T-cell (primary cell): ENCODE measurements around the gene OPN1LW. TPM values are rescaled to one million over a fixed set of nuclear protein-coding genes. Genes with fewer than 3 reads are reported as not detected.
A peak's percentile ranks its signal among the peaks of the same experiment; 100 is the strongest.
"Not testable (repeated sequence)": the region's sequence is repeated elsewhere in the genome, so short reads cannot be mapped to it uniquely, and the experiment has no call there.

ENCODE experiments used
- ATAC-seq, 4 experiments: fragments of 200-7000 bp in 3 of 4; fragments of 150-1000 bp in 1 of 4; cut with Tn5 transposase; replicated peaks in 1 of 4; 1 replicate in 3 of 4; 2 replicates in 1 of 4; pipeline ENCODE4 v1.10.0; 2021; ENCODE audit warnings: moderate library complexity in 3 of 4, mild to moderate bottlenecking in 2 of 4, moderate number of reproducible peaks in 1 of 4
- CTCF ChIA-PET, 2 donors: fragments of 300-600 bp; sonication (Branson Sonifier 250); formaldehyde crosslinking; loops; one replicate each; lab custom pipeline; 2022; ENCODE audit warnings: antibody characterized with exemption in 2 of 2; lab: Charles Lee
- POLR2A ChIA-PET, 2 donors: fragments of 300-600 bp; sonication (Branson Sonifier 250); formaldehyde crosslinking; loops; one replicate each; lab custom pipeline; 2022; ENCODE audit warnings: antibody characterized with exemption in 2 of 2; lab: Charles Lee
- DNase-seq, 35 experiments: peaks; one replicate each; pipeline versions ENCODE4 v3.0.0 to v3.0.0-alpha.2; 2013 to 2023
- H3K27ac ChIP-seq: one replicate; pipeline ENCODE4 v1.5.1; 2013; ENCODE audit warnings: low read length
- H3K27me3 ChIP-seq, 2 experiments: replicated peaks in 1 of 2; 1 replicate in 1 of 2; 2 replicates in 1 of 2; pipeline versions ENCODE4 v1.6.1 to v1.7.0; 2013; ENCODE audit warnings: low read length in 1 of 2, mixed read lengths in 1 of 2; ENCODE audit not compliant: control insufficient read depth in 2 of 2, insufficient read depth in 2 of 2; ENCODE audit errors: extremely low read depth in 1 of 2
- H3K36me3 ChIP-seq, 2 donors: 1 replicate in 1 of 2; 2 replicates in 1 of 2; pipeline versions ENCODE4 v1.6.1 to v1.7.0; 2013; ENCODE audit warnings: low read length in 1 of 2; ENCODE audit not compliant: control insufficient read depth in 2 of 2, insufficient read depth in 1 of 2; ENCODE audit errors: extremely low read depth in 1 of 2
- H3K4me1 ChIP-seq, 2 experiments: 1 replicate in 1 of 2; 2 replicates in 1 of 2; pipeline versions ENCODE4 v1.6.1 to v1.7.0; 2013; ENCODE audit warnings: low read length in 2 of 2, mixed read lengths in 1 of 2; ENCODE audit not compliant: insufficient read depth in 2 of 2, control insufficient read depth in 1 of 2; ENCODE audit errors: extremely low read depth in 1 of 2
- H3K4me3 ChIP-seq, 2 donors: 1 replicate in 1 of 2; 2 replicates in 1 of 2; pipeline versions ENCODE4 v1.5.1 to v1.7.0; 2013; ENCODE audit warnings: mild to moderate bottlenecking in 2 of 2, low read length in 1 of 2, moderate library complexity in 1 of 2; ENCODE audit not compliant: control insufficient read depth in 1 of 2; ENCODE audit errors: extremely low read depth in 1 of 2
- H3K9me3 ChIP-seq: 2 replicates; pipeline ENCODE4 v1.7.0; 2013
- H3K27ac Mint-ChIP-seq, 2 donors: one replicate each; pipeline ENCODE4 v1.8.0; 2020 to 2021; ENCODE audit warnings: mild to moderate bottlenecking in 2 of 2, mixed read lengths in 2 of 2
- H3K27me3 Mint-ChIP-seq, 2 donors: one replicate each; pipeline ENCODE4 v1.8.0; 2021 to 2022; ENCODE audit warnings: mixed read lengths in 2 of 2
- H3K36me3 Mint-ChIP-seq: one replicate; pipeline ENCODE4 v1.8.0; 2021; ENCODE audit warnings: mixed read lengths
- H3K4me1 Mint-ChIP-seq, 3 donors: one replicate each; pipeline ENCODE4 v1.8.0; 2020 to 2022; ENCODE audit warnings: mixed read lengths in 3 of 3, mild to moderate bottlenecking in 1 of 3
- H3K4me3 Mint-ChIP-seq, 3 donors: one replicate each; pipeline ENCODE4 v1.8.0; 2020 to 2022; ENCODE audit warnings: mild to moderate bottlenecking in 3 of 3, mixed read lengths in 3 of 3, moderate library complexity in 3 of 3
- H3K9me3 Mint-ChIP-seq, 3 donors: one replicate each; pipeline ENCODE4 v1.8.0; 2020 to 2022; ENCODE audit warnings: mixed read lengths in 3 of 3
- WGBS: methylation state at CpG from one replicate; pipeline ENCODE4 v1.1.5; 2013; ENCODE audit warnings: missing lambda C conversion rate; ENCODE audit not compliant: insufficient coverage; 5-methylcytosine and 5-hydroxymethylcytosine counted together
- total RNA-seq, 35 experiments: library from RNA in 6 of 35; stranded (reverse) in 6 of 35; fragments of 120-200 nt in 1 of 35; gene quantifications; one replicate each; pipeline versions ENCODE4 v1.2.1 to v1.2.4 and lab custom pipeline; 2013 to 2026

The OPN1LW gene
- total RNA-seq, 5 donors from 2014 or later (not counting 1 experiment from before 2014, with no cell fraction given): not detected

DNA sequence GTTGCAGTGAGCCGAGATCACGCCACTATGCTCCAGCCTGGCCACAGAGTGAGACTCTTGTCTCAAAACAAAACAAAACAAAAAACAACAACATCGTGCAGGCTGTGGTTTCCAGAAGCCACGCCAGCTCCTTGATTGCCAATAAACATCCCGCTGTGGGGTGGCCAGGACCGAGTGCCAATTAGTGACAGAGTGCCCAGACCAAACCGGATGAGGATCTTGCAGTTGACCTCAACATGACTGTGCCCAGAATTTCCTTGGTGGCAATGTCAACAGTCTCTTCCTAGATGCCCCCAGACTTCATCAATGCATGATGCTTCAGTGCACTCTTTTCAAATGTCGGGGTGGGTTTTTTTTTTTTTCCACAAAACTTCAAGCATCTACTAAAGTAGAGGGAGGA is 39.8 kb downstream of the OPN1LW start:
- H3K4me3 Mint-ChIP-seq, H3K27ac Mint-ChIP-seq, H3K36me3 Mint-ChIP-seq, ATAC-seq, H3K27ac ChIP-seq, POLR2A ChIA-PET, H3K27me3 ChIP-seq, H3K27me3 Mint-ChIP-seq, DNase-seq, H3K4me1 Mint-ChIP-seq, CTCF ChIA-PET, H3K4me1 ChIP-seq, H3K9me3 ChIP-seq, H3K9me3 Mint-ChIP-seq, H3K4me3 ChIP-seq, H3K36me3 ChIP-seq: not testable (repeated sequence)
- WGBS: no CpG with 5 or more reads among the region's 8 CpGs

DNA sequence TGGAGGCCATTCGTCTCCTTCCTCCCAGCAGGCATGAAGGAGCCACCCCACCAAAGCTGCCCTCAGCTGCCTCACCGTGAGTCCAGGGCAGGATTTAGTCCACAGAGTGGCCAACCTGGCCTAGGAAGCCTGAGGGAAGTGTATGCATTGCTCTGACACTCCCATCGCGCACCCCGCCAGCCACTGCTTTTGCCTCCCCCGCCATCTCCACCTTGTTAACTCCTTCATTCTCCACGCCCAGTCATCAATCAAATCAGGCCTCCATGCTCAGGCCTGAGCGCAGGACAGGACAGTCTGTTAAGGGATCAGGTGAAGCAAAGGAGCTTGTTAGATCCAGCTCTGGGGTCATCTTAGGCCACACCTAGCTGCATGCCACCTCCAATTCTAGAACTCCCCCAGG is 48.8 kb downstream of the OPN1LW start:
- CTCF ChIA-PET, H3K9me3 Mint-ChIP-seq, H3K9me3 ChIP-seq, H3K27me3 ChIP-seq, H3K36me3 Mint-ChIP-seq, H3K36me3 ChIP-seq, DNase-seq, H3K4me1 ChIP-seq, POLR2A ChIA-PET, H3K27ac Mint-ChIP-seq, H3K4me3 ChIP-seq, H3K27me3 Mint-ChIP-seq, H3K27ac ChIP-seq, H3K4me1 Mint-ChIP-seq, H3K4me3 Mint-ChIP-seq, ATAC-seq: not testable (repeated sequence)
- WGBS: no CpG with 5 or more reads among the region's 8 CpGs

DNA sequence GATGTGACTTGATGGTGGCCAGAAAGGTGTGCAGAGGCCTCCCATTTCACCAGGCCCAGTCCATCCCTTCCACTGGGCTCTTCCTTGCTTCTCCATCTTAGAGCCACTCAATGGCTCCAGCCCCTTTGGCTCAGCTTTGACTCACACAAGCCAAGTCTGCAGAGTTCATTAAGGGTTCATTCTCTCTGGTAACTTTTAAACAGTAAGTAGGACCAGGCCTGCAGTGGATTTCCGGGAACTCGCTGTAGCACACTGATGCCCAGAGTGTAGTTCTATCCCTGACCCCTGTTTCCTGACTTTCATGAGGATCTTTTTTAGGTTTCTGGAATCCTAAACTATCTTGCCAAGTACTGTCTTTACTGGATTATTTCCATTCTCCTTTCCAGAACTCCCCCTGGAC is 50.3 kb downstream of the OPN1LW start:
- H3K4me1 Mint-ChIP-seq, H3K9me3 ChIP-seq, H3K27me3 Mint-ChIP-seq, H3K4me3 Mint-ChIP-seq, CTCF ChIA-PET, H3K36me3 Mint-ChIP-seq, POLR2A ChIA-PET, H3K4me1 ChIP-seq, DNase-seq, H3K27ac Mint-ChIP-seq, H3K27me3 ChIP-seq, H3K36me3 ChIP-seq, H3K4me3 ChIP-seq, H3K27ac ChIP-seq, H3K9me3 Mint-ChIP-seq, ATAC-seq: not testable (repeated sequence)
- WGBS: no CpG with 5 or more reads among the region's 2 CpGs

DNA sequence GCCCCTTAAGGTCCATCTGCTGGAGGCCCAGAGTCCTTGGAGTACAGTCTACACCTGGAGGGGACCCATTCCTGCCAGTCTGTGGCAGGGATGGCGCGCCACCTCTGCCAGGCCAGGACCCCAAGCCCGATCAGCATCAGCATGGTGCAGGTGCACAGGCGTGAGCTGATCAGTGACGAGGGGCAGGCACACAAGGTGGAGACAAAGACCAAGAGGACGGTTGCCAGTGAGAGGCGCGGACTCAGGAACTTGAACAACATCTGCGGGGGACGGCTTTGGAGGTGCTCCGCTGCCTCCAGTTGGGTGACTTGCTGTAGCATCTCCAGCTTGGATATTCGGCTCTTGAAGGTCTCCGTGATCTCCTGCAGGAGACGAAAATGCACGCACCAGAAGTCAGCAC is 52.4 kb downstream of the OPN1LW start:
- POLR2A ChIA-PET, H3K27ac Mint-ChIP-seq, H3K27me3 Mint-ChIP-seq, H3K4me1 ChIP-seq, H3K9me3 ChIP-seq, CTCF ChIA-PET, H3K36me3 Mint-ChIP-seq, H3K4me3 Mint-ChIP-seq, DNase-seq, H3K4me3 ChIP-seq, H3K27ac ChIP-seq, H3K36me3 ChIP-seq, H3K4me1 Mint-ChIP-seq, H3K27me3 ChIP-seq, H3K9me3 Mint-ChIP-seq: not testable (repeated sequence)
- ATAC-seq: peak in 1 of 4 experiments; percentile 55
- WGBS: no CpG with 5 or more reads among the region's 15 CpGs

Other genes with a start within 250 kb of the OPN1LW start
- gene AVPR2, start 239.6 kb upstream of the OPN1LW start, total RNA-seq: not detected
- gene ARHGAP4, start 218.0 kb upstream of the OPN1LW start, total RNA-seq: 100 to 1,000 TPM; 420 to 485 (median 468) TPM
- 10 to 100 TPM; 53.3 to 98.2 (median 80.0) TPM for gene NAA10, start 209.2 kb upstream of the OPN1LW start, total RNA-seq
- gene RENBP, start 199.6 kb upstream of the OPN1LW start, total RNA-seq: 10 to 100 TPM; 10.2 to 23.5 (median 19.5) TPM
- gene HCFC1, start 172.4 kb upstream of the OPN1LW start, total RNA-seq: 10 to 100 TPM; 67.1 to 73.4 (median 69.2) TPM
- 10 to 100 TPM in 3 of 5 donors, 1 to 10 TPM in 2; 4.0 to 16.9 (median 14.1) TPM for gene TMEM187, start 171.5 kb upstream of the OPN1LW start, total RNA-seq
- gene IRAK1, start 124.3 kb upstream of the OPN1LW start, total RNA-seq: 100 to 1,000 TPM in 1 of 5 donors, 10 to 100 TPM in 4; 66.5 to 102 (median 85.0) TPM
- gene MECP2, start 46.5 kb upstream of the OPN1LW start, total RNA-seq: 100 to 1,000 TPM in 3 of 5 donors, 10 to 100 TPM in 2; 84.9 to 129 (median 100) TPM
- not detected for gene OPN1MW, start 38.4 kb downstream of the OPN1LW start, total RNA-seq
- gene OPN1MW2, start 75.5 kb downstream of the OPN1LW start, total RNA-seq: not detected
- not detected for gene OPN1MW3, start 113.3 kb downstream of the OPN1LW start, total RNA-seq
- not detected for gene TEX28, start 150.9 kb downstream of the OPN1LW start, total RNA-seq
- gene TKTL1, start 151.6 kb downstream of the OPN1LW start, total RNA-seq: 1 to 10 TPM in 4 of 5 donors, under 1 TPM in 1; 0.60 to 5.5 (median 1.3) TPM
- 1,000 to 10,000 TPM in 4 of 5 donors, 100 to 1,000 TPM in 1; 893 to 1,483 (median 1,268) TPM for gene FLNA, start 230.4 kb downstream of the OPN1LW start, total RNA-seq
- 100 to 1,000 TPM in 2 of 5 donors, 10 to 100 TPM in 3; 73.4 to 136 (median 80.4) TPM for gene EMD, start 235.1 kb downstream of the OPN1LW start, total RNA-seq